ENCODE results near the gene CCDC90B. TPM values are rescaled to one million over a fixed set of nuclear protein-coding genes. Genes with fewer than 3 reads are reported as not detected.
"Not testable (repeated sequence)": the region's sequence is repeated elsewhere in the genome, so short reads cannot be mapped to it uniquely, and the experiment has no call there.

Gene CCDC90B
- total RNA-seq, 1 donor = 78.0 TPM

DNA sequence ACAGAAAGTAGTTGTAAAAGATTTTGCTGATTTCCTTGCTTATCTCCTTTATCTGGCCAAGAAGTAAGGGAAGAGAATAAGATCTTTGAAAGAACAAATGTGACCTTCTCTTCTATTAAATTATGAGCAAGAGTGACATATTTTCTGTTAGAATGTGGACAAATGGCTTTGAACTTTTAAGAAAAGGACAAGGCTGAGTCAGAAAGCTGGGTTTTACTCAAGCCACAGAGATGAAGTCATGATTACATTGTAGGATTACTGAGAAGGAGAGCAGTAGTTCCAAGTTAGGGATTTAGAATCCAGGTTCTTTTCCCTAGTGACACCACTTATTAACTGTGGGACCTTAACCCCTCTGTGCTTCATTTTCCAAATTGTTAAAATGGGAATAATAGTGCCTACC, 13.5 kb downstream of the CCDC90B start:
- H3K4me3 ChIP-seq (ENCODE audit: low read depth, low read length) = no peak overlapping the region
- peak; percentile 59 for DNase-seq (ENCODE audit: low read depth)
- no peak for TF ChIP-seq CTCF (IDR thresholded peaks at IDR 0.05; ENCODE audit: insufficient read depth, low read length)

- DNase-seq (ENCODE audit: low read depth); H3K4me3 ChIP-seq (ENCODE audit: low read depth, low read length): not testable (repeated sequence)
Observed at GRCh38 chr11:83271734-83272133, 14.4 kb downstream of the CCDC90B start.

GRCh38 chr11:83269080-83269479, 17.1 kb downstream of the CCDC90B start:
- DNase-seq (ENCODE audit: low read depth); H3K4me3 ChIP-seq (ENCODE audit: low read depth, low read length): not testable (repeated sequence)

DNA sequence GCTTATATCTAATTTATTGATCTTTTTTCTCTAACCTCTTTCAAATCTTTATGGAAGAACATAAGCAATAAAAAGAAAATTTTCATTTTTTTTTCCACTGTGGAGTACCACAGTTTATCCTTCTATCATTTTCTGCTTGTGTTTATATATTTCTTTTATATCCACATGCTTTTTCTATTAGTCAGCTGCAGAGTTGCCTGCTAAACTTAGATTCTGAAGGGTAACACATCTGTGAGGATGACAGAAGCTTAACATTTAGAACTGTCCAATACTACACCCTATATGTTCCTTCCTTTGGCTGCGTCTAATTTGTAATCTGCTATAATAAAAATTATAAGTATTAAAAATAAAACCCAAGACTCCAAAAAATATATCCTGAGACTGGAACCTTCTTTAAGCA, 20.8 kb downstream of the CCDC90B start:
- H3K4me3 ChIP-seq (ENCODE audit: low read depth, low read length) = no peak overlapping the region
- TF ChIP-seq CTCF (IDR thresholded peaks at IDR 0.05; ENCODE audit: insufficient read depth, low read length) = no peak
- no peak for DNase-seq (ENCODE audit: low read depth)

DNA sequence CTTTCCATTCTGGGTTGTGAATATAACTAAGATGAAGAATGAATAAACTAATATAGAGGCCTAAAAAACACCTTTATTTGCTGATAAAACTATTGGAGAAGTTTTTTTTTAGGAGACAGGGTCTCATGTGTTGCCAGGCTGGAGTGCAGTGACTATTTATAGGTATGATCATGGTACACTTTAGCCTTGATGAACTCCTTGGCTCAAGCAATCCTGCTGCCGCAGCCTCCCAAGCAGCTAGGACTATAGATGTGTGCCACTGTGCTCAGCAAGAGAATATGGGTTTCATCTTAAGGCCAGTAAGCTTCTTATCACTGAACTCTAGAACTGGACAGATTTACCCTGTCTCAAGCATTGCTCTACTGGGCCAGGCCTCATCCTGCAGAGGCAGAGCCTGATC, 26.6 kb downstream of the CCDC90B start:
- DNase-seq (ENCODE audit: low read depth) = no peak
- TF ChIP-seq CTCF (IDR thresholded peaks at IDR 0.05; ENCODE audit: insufficient read depth, low read length) = no peak
- no peak overlapping the region for H3K4me3 ChIP-seq (ENCODE audit: low read depth, low read length)

GRCh38 chr11:83257761-83258168, 28.4 kb downstream of the CCDC90B start:
- H3K4me3 ChIP-seq (ENCODE audit: low read depth, low read length) = no peak overlapping the region
- peak; percentile 78 for DNase-seq (ENCODE audit: low read depth)

GRCh38 chr11:83256602-83257340, 29.4 kb downstream of the CCDC90B start:
- no peak overlapping the region for H3K4me3 ChIP-seq (ENCODE audit: low read depth, low read length)
- DNase-seq (ENCODE audit: low read depth) = no peak
- no peak for TF ChIP-seq CTCF (IDR thresholded peaks at IDR 0.05; ENCODE audit: insufficient read depth, low read length)

More at GRCh38 chr11:83257761-83258168, 28.4 kb downstream of the CCDC90B start:
- no peak for TF ChIP-seq CTCF (IDR thresholded peaks at IDR 0.05; ENCODE audit: insufficient read depth, low read length)

DNA sequence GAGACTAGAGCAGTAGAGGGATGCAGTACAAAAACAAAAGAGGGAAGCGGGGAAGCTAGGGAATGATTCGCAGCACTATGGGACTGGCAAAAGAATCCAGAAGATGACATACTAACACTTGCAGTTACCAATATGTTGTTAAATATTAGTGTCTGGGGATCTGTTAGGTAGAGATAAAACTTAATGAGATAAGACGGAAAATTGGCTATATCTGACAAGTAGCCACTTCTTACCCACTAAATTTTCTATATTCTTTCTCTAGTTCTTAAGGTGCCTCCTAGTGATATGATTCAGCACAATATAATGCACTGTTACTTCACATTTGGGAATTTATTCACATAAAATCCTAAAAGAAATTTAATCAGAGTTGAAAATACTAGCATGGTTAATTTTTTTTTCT, 30.8 kb downstream of the CCDC90B start:
- TF ChIP-seq CTCF (IDR thresholded peaks at IDR 0.05; ENCODE audit: insufficient read depth, low read length) = no peak
- no peak for DNase-seq (ENCODE audit: low read depth)
- no peak overlapping the region for H3K4me3 ChIP-seq (ENCODE audit: low read depth, low read length)
